AG09319 (cell line): Measurements from ENCODE around the gene FOXB2.

Experiments
- DNase-seq: peaks from one replicate; pipeline ENCODE4 v3.0.0-alpha.2; 2010; ENCODE audit warnings: low read depth; ENCODE audit errors: extremely low read depth
- TF ChIP-seq, protein P1 (sequence below): IDR thresholded peaks from 2 replicates; pipeline ENCODE4 v1.5.1; 2011; ENCODE audit warnings: low read depth, mild to moderate bottlenecking, inconsistent platforms, low read length, moderate library complexity

The FOXB2 gene

DNA sequence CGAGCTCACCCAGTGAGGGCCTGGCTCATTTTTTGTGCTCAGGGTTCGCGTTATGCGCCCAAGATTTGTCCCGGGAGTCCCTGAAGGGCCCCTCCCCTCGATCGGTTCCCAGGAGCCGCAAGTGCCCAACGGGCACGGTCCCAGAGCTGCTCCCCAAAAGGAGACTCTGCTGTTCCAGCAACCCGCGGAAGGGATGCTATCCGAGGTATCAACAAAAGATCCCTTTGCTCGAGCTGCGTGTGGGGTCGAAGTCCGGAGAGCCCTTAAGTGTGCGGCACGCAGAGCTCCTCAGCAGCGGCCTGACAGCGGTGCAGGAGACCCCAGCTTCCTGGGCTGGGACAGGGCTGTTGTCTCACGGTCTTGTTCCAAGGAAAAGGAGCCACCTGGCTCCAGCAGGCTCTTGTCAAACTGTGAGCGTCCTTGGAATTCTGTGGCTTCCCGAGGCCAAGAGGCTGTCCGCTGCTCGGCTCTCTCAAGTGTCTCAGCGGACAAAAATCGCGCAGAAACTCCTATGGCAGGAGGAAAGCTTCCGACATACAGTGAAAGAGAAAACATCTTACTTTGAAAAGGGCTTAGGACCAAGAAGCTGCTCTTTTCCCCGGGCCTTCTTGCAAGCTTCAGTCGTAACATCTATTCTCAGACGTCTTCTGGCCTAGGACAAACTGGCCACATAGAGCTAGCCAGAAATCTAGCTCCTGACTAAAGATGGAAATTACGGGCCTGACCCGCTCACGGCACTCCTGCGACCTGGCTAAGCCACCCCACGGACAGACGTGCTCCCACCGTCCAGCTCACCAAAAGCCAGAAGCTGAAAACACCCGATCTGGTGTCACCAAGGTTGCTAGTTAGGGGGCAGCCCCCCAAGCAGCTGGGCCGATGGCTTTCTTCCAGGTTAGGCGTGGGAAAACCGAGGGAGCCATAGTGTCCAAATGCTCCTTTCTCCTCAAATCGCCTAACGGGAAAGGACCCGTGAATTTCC lies 2.6 kb upstream of the FOXB2 start:
- TF ChIP-seq, protein P1, sequence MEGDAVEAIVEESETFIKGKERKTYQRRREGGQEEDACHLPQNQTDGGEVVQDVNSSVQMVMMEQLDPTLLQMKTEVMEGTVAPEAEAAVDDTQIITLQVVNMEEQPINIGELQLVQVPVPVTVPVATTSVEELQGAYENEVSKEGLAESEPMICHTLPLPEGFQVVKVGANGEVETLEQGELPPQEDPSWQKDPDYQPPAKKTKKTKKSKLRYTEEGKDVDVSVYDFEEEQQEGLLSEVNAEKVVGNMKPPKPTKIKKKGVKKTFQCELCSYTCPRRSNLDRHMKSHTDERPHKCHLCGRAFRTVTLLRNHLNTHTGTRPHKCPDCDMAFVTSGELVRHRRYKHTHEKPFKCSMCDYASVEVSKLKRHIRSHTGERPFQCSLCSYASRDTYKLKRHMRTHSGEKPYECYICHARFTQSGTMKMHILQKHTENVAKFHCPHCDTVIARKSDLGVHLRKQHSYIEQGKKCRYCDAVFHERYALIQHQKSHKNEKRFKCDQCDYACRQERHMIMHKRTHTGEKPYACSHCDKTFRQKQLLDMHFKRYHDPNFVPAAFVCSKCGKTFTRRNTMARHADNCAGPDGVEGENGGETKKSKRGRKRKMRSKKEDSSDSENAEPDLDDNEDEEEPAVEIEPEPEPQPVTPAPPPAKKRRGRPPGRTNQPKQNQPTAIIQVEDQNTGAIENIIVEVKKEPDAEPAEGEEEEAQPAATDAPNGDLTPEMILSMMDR = no peak

DNA sequence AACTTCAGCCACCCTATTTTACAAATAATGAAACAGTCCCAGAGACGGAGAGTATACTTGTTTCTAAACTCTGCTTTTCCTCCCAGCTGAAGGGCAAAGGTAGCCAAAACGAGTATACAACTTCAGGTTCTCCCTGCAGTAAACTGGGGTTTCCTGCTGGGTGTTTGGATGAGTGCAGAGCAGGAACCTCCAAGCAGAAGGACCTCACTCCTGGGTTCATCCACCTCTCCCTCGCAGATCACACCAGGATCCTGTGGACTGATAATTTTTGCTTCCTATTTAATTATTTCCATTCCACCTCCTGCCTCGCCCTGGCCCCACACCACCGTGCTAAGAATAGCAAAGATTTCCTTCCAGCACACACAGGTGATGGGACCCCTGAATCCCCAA lies 2.0 kb upstream of the FOXB2 start:
- TF ChIP-seq, protein P1 = no peak
- no peak for DNase-seq

More for the DNA sequence above, 2.6 kb upstream of the FOXB2 start:
- DNase-seq = no peak

DNA sequence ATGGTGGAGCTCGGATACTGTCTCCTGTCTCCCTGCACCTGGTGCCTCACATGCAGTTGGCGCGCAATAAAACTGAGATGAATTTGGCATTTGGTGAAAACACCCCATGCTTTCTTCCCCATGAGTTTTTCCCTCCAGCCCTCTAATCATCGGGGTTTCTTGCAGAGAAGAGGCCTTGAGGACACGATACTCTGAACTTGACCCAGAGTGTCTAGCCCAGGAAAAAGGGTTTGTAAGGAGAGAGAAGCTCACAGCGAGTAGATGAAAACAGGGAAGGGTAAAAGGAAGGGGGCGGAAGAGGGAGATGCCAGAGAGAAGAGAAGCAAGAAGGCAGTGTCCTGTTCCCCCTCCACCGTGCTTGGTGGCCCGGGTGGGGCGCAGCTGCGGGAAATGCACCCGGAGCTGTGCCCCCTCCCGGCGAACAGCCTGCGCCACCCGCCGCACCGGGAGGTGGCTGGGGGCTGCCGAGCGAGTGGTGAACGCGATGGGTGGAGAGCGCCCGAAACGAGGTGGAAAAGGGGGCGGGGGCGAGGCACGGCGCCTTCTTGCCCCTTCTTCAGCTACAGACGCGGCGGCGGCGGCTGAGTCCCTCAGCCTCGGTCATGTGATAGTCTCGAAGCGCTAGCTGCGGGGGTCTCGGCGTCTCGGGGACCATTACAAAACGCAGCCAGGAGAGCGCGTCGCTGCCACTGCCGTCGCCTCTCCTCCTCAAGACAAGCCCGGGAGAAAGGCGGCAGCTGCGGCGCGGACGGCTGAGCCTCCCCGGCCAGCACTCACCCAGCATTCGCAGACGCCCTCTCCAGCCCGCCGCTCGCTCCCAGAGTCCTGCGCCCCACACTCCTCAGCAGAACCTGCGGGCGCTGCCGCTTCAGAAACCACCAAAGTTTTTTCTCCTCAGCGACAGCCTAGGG lies 1.1 kb upstream of the FOXB2 start:
- TF ChIP-seq, protein P1 = no peak

DNA sequence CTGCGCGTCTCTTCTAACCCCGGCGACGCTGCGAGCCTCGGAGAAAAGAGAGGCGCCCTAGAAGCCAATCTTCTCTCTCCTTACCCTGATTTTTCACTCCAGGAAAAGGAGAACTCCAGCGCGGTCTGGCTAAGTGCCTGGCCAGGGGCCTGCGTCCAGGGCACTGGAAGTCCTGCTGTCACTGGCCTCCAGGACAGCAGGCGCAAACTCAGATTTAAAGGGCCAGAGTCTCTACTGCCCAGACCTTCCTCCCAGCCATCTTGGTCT lies 553 bp upstream of the FOXB2 start:
- TF ChIP-seq, protein P1 = no peak
- no peak for DNase-seq

More for the DNA sequence above, 1.1 kb upstream of the FOXB2 start:
- no peak for DNase-seq

DNA sequence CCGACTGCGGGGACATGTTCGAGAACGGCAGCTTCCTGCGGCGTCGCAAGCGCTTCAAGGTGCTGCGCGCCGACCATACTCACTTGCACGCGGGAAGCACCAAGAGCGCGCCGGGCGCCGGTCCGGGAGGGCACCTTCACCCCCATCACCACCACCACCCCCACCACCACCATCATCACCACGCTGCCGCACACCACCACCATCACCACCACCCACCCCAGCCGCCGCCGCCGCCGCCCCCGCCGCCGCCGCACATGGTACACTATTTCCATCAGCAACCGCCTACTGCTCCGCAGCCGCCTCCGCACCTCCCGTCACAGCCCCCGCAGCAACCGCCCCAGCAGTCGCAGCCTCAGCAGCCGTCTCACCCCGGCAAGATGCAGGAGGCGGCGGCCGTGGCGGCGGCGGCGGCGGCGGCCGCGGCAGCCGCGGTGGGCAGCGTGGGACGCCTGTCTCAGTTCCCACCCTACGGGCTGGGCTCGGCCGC lies 514 bp downstream of the FOXB2 start:
- TF ChIP-seq, protein P1 = no peak

DNA sequence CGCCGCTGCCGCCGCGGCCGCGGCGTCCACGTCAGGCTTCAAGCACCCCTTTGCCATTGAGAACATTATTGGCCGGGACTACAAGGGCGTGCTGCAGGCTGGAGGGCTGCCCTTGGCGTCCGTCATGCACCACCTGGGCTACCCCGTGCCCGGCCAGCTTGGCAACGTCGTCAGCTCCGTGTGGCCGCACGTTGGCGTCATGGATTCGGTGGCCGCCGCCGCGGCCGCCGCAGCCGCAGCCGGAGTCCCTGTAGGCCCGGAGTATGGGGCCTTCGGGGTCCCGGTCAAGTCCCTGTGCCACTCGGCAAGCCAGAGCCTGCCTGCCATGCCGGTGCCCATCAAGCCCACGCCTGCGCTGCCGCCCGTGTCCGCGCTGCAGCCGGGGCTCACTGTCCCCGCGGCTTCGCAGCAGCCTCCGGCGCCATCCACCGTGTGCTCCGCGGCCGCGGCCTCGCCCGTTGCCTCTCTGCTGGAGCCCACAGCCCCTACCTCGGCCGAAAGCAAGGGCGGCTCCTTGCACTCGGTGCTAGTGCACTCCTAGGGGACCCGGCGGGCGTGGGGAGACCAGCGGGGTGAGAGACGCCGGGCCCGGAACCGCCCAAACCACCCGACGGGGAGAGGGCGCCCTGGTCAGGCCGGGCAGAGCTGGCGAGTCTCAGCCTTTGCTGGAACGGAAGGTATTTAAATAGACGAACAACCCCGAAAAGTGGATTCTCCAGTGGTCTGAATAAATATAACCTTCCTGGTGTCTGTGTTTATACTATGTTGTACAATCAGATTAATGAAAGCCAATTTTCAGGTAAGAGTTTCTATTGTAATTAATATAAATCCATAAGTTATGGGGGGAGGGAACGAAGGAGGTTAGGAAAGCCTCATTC lies 1.2 kb downstream of the FOXB2 start:
- TF ChIP-seq, protein P1 = no peak
- no peak for DNase-seq

More for the DNA sequence above, 514 bp downstream of the FOXB2 start:
- DNase-seq = no peak
